Smooth muscle cell of the brain vasculature (primary cell): Measurements from ENCODE around the gene ACTN1.
"Not testable (repeated sequence)": the region's sequence is repeated elsewhere in the genome, so short reads cannot be mapped to it uniquely, and the experiment has no call there.

Source experiments
- DNase-seq: peaks from one replicate; pipeline ENCODE4 v3.0.0-alpha.2; 2012; ENCODE audit warnings: low read depth, low spot score

Gene ACTN1

DNA sequence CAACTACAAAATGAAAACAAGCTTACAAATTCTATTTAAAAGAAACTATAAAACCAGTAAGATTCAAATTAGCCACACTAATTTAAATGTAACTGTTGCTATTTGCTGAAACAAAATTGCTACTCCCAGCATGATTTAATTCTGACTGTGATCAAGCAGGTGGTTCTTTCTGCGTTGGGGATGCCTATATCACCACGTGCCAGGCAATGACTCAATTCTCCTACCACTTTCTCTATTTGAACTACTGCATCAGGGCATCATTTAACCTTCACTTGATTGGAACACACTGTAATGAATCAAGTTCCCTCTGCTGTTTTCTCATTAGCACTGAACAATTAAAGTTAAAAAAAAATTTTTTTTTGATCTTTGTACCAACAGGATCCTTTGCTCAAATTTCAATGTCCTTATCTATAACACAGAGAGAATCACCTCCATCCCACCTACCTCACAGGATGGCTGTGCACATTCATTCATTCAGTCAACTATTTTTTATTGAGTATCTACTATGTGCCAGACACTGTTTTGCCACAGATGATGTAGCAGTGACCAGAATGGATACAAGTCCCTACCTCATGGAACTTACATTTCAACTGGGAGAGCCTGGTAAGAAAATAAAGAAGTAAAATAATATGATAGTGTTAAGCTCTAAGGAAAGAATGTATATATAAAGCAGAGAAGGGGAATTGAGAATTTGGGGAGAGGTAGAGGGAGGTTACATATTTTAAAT lies 8.0 kb upstream of the ACTN1 start:
- DNase-seq = no peak

DNA sequence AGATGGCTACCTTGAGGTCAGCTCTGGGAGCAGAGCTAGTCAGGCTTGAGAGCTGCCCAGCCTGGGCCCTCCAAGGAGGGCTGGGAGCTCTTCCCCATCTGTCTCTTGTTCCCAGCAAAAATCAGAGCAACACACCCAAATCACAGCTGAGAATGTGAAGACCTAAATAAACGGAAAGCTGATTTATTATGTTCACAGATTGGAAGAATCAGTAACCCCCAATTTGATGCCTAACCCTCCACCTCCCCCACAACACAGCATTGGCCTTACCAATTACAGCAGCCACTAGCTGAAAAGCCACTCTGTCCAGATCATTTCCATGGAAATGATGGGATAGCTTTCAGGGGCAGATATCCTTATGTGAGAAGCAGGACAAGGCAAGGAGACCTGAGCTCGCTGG lies 7.1 kb upstream of the ACTN1 start:
- no peak for DNase-seq

DNA sequence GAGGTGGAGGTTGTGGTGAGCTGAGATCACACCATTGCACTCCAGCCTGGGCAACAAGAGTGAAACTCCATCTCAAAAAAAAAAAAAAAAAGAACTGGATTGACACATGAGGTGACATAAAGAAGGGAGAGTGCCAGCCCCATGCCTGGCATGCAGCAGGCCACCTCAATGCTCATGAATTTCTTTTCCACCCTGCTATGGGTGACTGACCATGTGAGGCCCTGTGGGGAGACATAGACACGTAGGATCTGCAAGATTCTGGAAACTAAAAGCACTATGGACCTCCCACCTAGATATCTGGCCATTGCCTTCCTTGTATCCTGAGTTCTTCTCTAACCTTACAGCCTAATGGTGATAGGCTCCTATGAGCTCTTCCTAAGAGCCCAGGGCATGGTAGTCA lies 5.6 kb upstream of the ACTN1 start:
- no peak for DNase-seq

DNA sequence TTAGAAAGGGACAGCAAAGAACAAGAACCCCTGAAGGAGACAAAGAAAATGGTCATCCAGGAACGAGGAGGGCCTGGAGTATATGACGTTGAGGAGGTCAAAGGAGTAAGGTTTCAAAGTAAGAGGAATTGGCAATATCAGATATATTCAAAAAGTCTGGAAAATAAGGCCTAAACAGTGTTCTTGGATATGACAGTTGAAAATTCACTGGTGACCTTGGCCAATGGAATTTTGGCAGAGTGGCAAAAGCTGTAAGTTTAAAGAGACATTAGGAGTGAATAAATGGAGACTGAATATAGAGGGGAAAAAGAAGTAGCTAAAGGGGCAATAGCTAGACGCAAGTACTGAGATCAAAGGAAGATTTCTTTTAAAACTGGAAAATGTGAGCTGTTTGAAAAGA lies 4.1 kb upstream of the ACTN1 start:
- DNase-seq = no peak

DNA sequence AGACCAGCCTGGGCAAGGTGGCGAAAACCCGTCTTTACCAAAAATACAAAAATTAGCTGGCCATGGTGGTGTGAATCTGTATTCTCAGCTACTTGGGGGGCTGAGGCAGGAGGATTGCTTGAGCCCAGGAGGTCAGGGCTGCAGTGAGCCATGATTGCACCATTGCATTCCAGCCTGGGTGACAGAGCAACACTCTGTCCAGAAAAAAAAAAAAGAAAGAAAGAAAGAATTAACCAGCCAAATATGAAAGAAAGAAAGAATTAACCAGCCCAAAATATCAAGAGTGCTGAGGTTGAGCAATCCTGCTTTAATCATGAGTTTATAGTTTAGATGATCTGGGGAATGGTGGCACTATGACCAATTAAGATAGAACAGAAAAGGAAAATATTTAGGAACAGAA lies 3.5 kb upstream of the ACTN1 start:
- no peak for DNase-seq

DNA sequence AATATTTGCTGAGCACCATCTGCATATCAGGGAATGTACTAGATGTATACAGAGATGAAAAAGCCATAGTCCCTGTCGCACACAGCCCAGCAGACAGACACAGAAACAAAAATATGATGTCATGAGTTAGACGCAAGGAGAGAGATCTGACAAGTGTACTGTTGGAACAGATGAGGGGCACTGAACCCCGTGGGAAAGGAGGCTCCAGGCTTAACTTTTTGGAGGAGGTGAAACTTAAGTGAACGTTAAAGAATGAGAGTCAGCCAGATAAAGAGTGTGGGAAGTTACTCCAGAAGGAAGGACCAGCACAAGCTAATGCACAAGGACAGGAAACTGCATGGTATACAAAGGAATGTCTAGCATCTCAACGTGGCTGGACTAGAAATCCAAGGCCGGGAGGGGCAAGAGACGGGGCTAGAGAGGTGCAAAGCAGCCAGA lies 2.5 kb upstream of the ACTN1 start:
- no peak for DNase-seq

DNA sequence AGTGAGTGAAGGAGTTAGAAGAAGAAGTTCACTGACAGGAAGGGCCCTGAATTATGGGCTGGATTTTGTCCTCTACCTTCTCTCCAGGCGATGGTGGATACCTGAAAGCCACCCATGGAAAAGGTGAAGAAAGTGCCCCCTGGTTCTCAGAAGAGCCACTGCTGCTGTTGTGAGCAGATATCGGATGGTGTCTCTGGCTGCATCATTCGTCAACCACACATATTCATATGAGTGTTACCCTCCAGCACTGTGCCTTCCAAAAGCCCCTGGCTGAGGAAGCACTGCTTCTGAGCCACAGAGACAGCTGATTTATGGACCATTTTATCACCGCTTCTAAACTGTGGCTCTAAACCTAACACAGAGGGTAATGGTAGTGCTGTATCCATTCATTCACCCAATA lies 2.0 kb upstream of the ACTN1 start:
- no peak for DNase-seq

DNA sequence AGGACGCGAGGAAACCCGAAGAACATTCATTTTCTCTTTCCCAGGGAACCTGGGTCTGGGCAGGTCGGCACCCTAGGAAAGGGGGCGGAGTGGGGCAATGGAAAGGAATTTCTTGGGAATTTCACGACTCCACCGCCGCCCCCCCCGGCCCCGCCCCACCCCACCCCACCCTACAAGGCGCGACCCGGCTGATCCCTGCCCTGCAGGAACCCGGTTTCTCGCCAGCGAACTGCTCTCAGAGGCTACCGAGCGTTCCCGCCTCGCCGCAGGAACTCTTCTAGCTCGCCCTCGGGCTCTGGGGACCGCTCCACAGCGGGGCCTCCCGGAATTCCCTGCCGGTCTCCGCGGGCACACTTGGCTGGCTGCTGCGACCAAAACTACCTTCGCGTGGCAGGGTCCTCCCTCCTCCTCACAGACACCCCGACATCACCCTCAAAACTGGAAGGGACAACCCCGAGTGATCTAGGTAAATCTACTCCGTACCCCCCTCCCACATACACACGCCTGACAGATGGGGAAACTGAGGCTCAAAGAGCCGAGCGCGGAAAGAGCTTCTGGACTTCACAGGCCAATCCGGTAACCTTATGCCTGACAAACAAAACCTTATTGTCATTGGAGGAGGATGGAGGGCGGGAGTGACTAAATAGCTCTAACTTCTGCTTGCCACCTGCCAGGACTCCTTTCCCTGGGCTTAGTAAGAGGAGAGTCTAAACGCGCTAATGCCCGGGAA lies 785 bp upstream of the ACTN1 start:
- DNase-seq = no peak

DNA sequence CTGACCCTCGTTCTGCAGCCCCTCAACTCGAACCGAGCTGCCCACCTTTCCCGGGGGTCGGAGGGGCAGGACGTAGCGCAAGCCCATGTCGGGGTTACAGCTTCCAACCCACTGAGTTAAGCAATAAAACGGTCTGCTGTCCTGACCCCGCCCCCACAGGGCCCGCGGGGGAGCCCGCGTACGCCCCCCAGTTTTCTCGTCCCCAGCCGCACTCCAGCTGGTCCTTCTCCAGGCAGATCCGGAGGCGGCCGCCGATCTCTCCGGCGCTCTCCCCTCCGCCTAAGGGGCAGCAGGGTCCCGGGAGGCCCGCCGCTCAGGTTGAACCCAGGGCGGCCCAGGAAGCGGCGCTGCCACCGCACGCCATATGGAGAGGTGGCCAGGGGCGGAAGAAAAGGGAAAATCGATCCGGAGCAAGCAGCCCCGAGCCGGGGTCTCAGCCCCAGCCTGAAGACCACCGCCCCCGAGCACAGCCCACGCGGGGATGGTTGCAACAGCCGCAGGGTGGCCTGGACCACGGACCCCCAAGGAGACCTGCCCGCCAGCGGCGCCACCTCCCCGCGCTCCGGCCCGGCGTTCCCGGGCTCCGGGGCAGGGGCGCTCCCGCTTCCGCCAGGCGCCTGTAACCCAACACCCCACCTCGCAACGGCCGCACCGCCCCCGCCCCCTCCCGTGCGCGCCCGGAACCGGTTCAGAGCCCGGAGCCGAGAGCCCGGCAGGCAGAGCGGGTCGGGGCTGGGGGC lies 760 bp downstream of the ACTN1 start:
- no peak for DNase-seq

DNA sequence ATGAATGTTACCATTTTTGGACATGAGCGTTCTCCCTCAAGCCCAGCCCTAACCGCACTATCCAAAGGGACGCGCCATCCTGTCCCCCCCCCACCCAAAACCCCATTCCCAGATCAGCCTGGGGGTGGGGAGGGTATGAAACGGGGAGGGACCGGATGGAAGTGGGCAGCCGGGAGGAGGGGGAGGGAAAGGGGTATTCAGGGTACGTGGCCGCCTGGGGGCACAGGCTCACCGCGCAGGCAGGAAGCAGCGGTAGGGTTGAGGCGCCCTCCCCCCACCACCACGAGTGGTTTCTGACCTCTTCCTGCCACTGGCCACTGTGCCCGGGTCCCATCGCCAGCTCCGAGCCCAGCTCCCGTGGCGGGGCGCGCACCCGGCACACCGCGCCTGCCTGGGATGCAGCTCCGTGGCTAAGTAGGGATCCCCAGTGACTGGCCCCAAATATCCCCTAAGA lies 1.4 kb downstream of the ACTN1 start:
- no peak for DNase-seq

DNA sequence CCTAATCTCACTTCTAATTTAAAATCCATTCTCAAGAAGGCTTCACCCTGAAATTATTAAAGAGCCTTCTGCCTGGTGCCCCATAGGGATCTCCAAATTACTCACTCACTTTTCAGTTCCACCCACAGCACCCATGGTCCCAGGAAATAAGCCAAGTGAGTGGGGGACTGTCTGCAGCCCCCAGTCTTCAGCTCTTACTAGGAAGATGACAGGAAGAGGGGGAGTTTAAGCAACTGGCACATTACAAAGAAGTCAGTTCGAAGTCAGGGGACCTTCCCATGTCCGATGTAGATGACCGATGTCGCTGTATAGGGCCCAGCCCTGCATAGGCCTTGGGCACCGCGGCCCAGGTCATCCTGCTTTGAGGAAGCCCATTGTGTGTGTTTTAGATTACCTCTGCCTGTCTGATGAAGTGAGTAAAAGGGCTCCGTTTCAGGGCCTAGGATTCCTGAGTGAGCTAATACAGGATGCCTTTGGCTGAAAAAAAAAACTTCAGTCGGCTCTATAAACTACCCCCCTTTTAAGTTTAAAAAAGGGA lies 1.9 kb downstream of the ACTN1 start:
- no peak for DNase-seq

DNA sequence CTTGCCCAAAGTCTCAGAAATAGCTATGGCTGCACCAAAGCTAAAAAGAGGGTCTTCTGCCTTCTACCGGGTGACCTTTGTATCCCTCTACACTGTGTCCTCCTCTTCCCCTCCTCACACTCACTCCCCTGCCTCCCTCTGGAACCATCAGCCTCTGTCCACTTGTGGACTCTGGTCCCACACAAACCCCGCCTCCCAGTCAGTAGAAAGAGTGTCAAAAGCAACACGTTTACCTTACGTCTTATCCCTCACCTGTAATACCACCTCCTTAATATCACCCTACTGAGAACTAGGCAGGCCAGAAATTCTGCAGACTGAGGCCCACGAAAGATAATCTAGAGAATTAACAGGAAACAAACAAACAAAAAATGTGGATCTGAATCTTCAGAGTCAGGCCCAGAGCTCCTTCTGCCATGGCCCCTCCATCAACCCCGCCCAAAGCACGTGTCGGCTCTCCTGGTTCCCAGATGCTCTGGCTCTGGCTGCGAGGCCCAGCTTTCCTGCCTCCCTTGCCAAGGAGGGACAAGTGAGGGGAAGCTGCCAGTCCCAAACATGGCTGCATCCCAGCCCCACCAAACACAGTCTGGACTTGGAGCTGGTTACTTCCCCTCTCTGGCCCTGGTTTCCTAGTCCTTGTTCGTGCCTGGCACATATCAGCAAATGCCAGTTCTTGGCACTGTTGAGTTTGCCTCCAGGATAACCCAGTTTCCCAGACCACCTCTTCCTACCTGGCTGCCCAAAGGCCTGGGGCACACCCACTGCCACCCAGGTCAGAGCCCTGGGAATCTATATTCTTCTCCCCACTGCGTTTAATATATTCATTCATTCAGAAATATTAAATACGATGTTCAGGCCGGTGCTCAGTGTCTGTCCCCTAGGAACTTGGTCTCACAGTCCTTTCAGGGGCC lies 2.7 kb downstream of the ACTN1 start:
- no peak for DNase-seq

DNA sequence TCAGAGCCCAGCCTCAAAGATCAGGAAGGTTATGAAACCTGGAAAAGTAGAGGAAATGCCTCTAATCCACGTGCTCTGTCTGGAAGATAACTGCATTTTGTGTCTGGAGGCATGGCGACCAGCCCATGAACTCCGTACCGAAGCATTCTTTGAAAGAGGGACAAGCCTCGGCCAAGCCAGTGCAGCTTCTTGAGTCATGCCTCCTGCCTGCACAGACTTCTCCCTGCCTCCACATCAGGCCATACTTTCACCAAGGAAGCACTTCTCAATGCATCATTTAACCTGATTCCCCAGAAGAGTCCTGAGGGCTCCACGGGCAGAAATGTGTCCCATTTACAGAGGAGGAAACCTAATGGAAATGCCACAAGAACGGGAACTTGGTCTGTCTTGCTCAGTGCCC lies 3.4 kb downstream of the ACTN1 start:
- no peak for DNase-seq

DNA sequence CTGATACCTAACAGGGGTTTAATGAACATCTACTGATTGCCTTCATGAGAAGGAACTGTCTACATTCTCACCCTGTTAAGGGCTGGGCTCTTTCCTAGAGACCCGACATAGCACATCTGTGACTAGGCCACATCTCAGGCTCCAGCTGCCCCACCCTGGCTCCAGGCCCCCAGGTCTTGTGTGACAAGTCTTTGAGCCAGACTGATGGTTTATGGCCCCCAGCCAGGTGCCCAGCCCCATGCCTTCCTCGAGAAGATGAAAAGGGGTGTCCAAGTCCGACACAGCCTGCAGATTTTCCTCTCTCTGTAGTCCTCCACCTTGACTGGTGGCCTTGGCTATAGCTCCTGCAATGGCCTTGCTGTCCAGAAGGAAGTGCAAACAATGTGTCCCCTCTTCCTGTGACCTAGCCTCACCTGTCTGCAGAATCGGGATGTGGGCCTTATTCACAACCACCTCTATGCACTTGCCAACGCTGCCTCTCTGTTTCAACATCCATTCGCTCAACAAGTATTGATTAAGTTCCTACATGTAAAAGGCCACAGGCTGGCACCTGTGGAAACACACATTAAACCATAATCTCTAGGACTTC lies 4.2 kb downstream of the ACTN1 start:
- DNase-seq = no peak

DNA sequence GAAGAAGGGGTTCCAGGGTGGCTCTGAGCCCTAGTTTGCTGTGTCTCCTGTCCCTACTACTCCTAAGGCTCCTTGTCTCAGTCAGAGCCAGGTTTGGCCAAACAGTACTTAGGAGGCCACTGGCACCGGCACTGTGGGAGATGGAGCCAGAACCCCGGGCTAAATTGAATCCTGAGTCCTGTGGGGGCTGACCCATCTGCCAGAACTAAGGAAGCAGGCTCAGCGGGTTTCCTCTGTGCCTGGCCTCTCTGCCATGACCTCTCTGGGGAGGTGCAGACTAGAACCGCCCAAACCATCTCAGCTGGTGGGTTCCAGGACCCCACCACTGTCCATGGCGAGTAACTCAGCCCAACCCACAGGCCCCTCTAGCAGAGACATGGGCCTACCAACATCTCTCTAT lies 5.5 kb downstream of the ACTN1 start:
- DNase-seq = no peak

DNA sequence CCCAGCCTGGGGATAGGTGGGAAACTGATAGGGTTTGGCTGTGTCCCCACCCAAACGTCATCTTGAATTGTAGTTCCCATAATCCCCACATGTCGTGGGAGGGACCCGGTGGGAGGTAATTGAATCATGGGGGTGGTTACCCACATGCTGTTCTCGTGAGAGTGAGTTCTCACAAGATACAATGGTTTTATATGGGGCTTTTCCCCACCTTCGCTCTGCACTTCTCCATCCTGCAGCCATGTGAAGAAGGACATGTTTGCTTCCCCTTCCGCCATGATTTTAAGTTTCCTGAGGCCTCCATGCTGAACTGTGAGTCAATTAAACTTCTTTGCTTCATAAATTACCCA lies 5.9 kb downstream of the ACTN1 start:
- not testable (repeated sequence) for DNase-seq

DNA sequence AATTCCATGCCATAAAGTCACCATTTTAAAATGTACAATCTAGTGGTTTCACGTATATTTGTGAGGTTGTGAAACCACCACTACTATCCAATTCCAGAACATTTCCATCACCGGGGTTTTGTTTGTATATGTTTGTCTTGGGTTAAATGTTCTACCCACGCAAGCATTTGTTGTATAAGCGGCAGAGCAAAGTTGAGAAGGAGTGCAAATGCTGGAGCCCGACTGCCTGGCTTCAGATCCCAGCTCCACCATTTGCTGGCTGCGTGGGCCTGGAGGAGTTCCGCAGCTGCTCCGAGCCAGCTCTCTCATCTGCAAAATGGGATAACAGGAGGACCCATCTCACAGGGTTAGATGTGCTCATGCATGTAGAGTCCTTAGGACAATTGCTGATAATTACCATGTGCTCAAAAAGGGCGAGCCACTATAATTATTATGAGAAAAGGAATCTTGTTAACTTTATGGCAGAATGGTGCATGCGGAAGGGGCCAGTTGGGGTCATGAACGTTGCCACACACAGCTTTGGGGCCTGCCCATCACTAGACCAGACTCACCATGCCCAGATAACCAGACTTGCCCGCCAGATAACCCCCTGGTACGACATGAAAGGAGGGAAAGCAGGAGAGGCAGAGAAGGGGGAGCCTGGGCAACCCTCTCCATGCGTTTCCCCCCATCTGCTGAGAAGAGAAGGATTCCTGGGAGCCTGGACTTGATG lies 6.4 kb downstream of the ACTN1 start:
- no peak for DNase-seq

DNA sequence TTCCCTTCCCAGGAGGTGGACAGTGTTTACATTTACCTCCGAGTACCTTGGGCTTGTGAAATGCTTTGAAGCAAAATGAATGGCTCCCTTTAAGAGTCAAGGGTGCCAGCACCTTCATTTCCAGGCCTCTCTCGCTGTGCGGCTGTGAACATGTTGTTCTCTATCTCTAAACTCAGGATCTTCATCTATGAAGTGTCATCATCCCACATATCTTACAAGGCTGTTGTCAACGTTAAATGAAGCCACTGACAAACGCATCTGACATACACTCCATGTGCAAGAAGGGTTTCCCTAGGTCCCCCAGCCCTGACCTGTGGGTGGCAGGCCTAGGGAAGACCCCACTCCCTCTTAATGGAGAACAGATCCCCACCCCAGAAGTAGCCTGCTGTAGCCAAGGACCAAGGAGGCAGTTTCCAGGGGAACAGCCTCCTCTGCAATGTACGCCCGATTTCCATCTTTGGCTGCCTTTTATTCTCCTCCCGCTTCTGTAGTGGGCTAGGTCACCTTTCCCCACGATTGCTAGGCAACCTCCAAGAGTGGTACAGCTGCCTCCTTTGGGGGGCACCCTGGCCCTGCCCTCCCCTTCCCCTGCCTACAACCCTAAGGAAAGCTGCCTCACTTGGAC lies 7.6 kb downstream of the ACTN1 start:
- no peak for DNase-seq

DNA sequence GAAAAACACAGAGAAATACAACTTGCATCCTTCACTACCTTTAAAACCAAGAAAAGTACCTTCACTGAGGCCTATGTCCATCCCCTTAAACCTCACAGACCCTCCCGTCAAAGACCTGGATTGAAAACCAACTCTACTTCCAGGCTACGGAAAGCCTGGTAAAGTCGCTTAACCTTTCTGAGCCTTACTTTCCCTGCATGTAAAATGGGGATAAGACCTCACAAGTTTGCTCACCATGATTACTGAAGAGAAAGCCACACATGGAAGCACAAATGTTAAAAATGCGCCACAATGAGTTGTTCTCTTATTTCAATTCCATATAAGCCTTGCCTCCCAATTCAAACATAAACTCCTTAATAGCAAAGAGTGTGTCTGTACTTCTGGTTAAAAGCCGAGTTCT lies 8.4 kb downstream of the ACTN1 start:
- DNase-seq = no peak

DNA sequence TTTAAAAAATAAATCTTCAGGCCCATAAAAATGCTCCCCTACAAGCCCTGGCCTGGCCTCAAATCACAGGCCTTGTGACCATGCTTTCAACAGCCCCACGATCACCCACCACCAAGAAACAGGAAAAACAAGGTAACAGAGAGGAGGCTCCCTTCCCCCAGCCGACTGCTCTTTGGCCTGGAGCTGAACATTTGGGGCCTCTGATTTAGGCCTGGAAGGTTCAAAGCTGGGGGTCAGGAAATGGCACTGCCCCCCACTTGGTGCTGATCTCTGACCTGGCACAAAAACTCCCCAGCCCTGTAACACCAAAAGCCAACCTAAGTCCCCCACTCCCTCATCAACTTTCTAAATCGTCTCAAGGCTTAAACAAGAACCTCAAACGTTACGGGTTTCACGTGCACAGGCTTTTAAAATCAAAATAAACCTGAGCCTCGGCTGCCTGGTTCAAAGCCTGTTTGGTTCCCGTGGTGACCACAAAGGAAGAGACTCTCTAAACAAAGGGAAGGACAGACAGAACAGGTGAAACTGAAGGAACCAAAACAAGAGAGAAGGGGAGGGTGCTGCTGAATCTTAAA lies 9.0 kb downstream of the ACTN1 start:
- DNase-seq = no peak
